HFF-Myc (cell line): ENCODE data around the gene PRPF6.

Experiments used
- DNase-seq: peaks from one replicate; pipeline ENCODE4 v3.0.0-alpha.2; 2011; ENCODE audit warnings: low read depth; ENCODE audit errors: extremely low read depth
- H3K4me3 ChIP-seq: replicated peaks from 2 replicates; pipeline ENCODE4 v1.5.1; 2011; ENCODE audit warnings: low read depth, mild to moderate bottlenecking, control low read depth, low read length
- TF ChIP-seq, protein P1 (sequence below): IDR thresholded peaks from 2 replicates; pipeline ENCODE4 v1.5.1; 2012; ENCODE audit warnings: mild to moderate bottlenecking, low read depth, low read length, control low read depth; ENCODE audit errors: missing control alignments

The PRPF6 gene

DNA sequence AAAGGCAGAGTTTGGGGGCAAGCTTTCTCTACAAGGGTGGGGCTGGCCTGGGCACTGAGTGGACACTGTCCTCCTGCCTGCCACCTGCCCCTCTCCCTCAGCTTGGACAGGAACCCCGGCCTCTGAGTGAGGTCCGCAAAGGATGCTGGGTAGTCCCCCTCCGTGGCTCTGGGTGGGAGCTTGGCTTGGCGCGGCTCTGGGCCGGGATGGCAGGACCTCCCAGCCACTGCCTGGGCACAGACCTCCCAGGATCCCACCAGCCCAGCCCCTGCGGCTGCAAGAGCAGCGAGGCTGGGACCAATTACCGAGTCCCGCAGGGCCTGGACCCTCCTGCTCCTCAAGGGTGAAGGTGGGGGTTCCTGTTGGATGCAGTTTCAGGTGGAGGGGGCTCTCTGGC, 71.4 kb downstream of the PRPF6 start:
- TF ChIP-seq, protein P1, sequence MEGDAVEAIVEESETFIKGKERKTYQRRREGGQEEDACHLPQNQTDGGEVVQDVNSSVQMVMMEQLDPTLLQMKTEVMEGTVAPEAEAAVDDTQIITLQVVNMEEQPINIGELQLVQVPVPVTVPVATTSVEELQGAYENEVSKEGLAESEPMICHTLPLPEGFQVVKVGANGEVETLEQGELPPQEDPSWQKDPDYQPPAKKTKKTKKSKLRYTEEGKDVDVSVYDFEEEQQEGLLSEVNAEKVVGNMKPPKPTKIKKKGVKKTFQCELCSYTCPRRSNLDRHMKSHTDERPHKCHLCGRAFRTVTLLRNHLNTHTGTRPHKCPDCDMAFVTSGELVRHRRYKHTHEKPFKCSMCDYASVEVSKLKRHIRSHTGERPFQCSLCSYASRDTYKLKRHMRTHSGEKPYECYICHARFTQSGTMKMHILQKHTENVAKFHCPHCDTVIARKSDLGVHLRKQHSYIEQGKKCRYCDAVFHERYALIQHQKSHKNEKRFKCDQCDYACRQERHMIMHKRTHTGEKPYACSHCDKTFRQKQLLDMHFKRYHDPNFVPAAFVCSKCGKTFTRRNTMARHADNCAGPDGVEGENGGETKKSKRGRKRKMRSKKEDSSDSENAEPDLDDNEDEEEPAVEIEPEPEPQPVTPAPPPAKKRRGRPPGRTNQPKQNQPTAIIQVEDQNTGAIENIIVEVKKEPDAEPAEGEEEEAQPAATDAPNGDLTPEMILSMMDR: no peak
- H3K4me3 ChIP-seq: no peak overlapping the region
- no peak for DNase-seq

DNA sequence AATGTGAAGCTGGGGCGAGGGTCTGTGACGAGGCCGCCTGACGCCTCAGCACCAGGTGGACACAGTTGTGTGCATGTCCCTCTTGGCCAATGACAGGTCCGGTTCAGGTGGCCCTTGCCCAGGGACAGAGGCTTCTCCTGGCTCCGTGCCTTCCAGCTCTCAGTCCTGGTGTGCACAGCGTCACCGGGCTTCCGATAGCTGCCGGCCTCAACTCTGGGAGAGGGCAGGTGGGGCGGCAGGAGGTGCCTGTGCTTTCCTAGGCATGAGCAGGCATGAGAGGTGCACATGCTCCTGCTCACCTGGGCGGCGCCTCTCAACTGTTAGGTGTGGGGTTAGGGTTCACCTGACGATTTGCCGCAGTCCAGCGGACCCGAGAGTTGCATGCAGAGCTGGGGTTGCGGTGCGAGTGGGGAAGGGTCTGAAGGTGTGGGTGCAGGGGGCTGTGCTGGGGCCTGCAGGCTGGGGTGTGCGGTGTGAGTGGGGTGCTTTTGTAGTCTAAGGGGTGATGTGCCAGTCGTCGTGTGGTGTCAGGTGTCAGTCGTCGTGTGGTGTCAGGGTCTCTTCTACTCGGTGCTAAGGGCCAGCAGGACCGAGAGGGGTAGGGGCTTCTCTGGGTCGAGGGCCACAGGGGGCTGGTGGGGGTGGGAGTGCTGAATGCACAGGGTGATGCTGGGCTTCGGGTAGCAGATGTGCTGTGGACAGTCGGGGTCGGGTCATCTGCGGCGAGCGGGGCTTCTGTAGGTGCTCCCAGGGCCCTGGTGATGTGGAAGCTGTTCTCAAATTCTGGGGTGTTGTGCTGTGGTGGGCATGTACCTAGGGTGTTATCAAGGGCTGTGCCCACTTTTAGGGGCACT, 72.3 kb downstream of the PRPF6 start:
- DNase-seq: no peak
- no peak overlapping the region for H3K4me3 ChIP-seq
- TF ChIP-seq, protein P1: no peak

DNA sequence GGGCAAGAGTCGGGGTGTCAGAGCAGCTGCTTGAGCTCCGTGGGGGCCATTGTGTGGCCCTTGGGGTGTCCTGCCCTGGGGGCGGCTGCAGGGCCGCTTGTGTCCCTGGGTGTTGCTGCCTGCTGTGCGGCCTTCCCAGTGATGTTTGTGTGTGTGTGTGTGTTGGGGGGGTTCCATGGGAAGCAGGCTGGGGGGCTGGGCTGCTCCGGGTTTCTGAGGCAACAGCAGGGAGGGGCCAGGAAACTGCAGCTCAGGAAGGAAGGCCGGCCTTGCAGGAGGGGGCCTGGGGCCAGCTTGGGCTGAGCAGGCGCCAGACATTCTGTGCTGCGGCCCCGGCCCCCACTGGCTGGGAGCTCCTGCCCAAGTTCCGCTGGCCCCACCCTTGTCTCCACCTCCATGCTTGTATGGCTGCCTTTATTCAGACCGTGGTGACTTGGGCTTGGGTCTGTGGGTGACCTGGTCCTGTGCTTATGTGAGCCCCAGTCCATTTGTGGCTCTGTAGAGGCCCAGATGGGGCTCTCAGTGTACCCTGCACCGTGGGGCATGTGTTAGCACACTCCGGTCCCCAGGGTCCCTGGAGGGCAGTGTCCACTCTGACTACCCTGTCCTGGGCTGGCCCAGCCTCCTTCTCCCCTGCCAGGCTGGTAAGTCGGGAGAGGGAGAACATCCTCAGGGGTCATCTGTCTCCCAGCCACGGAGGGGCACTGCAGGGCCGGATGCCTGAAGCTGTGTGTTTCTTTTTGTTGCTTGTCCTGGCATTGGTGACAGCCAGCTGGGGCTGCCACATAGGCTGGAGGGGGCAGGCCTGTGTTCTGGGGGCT, 73.1 kb downstream of the PRPF6 start:
- TF ChIP-seq, protein P1: no peak
- DNase-seq: no peak
- H3K4me3 ChIP-seq: no peak overlapping the region

DNA sequence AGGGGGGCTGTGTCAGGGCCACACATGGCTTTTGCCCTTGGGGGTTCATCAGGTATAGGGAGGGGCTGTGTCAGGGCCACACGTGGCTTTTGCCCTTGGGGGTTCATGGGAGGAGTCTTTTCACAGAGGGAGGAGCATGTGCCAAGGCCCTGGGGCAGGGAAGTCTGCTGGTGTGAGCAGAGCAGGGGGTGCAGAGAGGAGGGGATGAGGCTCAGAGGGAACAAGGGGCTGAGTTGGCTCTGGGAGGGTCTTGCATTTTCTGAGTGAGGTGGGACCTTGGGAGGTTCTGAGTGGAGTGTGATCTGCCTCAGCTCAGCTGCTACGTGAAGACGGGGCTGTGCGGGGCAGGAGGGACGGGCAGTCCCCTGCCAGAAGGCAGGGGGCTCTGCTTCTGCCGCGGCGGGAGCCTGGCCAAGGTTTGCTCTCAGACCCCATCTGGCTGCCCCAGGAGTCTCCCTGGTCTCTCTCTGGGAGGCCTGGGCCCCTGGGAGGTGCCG, 74.5 kb downstream of the PRPF6 start:
- no peak for DNase-seq
- TF ChIP-seq, protein P1: no peak
- no peak overlapping the region for H3K4me3 ChIP-seq

DNA sequence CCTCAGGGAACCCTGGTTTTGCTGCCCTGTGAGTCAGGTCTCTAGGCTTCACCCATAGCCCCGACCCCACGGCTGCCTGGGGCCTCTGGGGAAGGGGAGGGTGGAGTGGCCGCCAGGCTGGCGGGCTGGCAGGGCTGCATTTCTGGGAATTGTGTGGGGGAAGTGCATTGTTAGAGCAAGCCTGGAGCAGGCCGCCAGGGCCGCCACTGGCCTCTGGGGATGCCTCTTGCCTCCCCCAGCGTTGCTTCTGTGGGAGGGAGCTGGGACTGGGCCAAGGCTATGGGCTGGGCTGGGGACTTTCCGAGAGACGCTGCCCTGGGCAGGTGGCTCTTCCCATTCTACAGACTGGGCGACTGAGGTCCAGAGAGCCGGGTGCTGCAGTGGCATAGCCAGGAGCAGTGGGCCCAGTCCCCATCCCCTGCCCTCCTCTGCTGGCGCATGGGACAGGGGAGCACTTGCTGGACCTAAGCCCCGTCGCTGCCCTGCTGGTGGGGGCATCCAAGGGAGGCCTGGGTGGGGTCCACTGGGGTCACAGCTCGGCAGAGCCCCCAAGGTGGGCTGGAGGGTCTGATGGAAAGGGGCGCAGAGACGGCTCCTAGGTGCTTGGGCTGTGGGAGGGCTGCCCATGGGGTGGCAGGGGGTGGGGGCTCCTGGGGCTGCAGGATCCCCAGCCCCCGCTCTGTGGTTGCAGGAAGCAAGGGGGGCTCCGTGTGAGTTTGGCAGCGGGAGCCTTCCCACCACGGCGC, 75.1 kb downstream of the PRPF6 start:
- DNase-seq: no peak
- TF ChIP-seq, protein P1: no peak
- no peak overlapping the region for H3K4me3 ChIP-seq

DNA sequence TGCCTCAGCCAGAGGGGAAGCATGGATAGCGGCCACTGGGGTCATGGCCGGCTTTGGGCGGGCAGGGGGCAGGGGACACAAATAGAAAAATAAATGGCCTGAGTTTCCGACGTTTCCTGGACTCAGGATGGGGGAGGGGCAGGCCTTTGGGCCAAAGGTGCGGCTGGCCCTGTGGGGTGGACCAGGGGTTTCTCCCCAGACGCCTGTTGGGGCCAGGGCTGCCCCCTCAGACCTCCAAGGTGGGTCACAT, 75.6 kb downstream of the PRPF6 start:
- no peak overlapping the region for H3K4me3 ChIP-seq
- TF ChIP-seq, protein P1: no peak
- DNase-seq: no peak
